HG02852 (cell line): ENCODE results near the gene CAB39.

Experiments
- ATAC-seq: cut with Tn5 transposase; IDR thresholded peaks from one replicate; pipeline ENCODE4 v1.9.1; 2021; ENCODE audit warnings: mild to moderate bottlenecking, moderate library complexity; ENCODE audit not compliant: unreplicated experiment

CAB39 gene

GRCh38 chr2:230811508-230811907 is 98.9 kb downstream of the CAB39 start:
- no peak for ATAC-seq

GRCh38 chr2:230812033-230812432 is 99.4 kb downstream of the CAB39 start:
- ATAC-seq = no peak

- no peak for ATAC-seq
Measured at GRCh38 chr2:230814616-230815015, 102.0 kb downstream of the CAB39 start.

DNA sequence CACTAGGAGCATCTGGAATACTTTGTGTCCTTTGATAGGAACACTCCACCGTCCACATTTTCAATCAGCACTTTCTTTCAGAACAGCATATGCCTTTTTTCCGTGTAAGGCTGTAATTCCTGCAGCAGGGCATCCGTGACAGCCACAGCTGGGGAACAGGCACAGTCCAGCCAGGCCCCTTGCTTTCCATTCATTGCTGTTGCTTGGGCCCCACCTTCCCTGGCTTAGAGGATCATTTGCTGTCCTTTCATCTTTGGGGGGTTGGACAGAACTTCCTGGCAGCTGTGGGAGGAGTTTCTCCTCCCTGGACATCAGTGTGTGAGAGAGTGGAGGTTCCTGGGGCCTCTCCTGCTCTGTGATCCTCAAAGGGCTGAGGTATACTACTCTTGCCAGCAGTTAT is 102.4 kb downstream of the CAB39 start:
- ATAC-seq = no peak

GRCh38 chr2:230816735-230817134 is 104.1 kb downstream of the CAB39 start:
- no peak for ATAC-seq

GRCh38 chr2:230819433-230819832 is 106.8 kb downstream of the CAB39 start:
- ATAC-seq = no peak

DNA sequence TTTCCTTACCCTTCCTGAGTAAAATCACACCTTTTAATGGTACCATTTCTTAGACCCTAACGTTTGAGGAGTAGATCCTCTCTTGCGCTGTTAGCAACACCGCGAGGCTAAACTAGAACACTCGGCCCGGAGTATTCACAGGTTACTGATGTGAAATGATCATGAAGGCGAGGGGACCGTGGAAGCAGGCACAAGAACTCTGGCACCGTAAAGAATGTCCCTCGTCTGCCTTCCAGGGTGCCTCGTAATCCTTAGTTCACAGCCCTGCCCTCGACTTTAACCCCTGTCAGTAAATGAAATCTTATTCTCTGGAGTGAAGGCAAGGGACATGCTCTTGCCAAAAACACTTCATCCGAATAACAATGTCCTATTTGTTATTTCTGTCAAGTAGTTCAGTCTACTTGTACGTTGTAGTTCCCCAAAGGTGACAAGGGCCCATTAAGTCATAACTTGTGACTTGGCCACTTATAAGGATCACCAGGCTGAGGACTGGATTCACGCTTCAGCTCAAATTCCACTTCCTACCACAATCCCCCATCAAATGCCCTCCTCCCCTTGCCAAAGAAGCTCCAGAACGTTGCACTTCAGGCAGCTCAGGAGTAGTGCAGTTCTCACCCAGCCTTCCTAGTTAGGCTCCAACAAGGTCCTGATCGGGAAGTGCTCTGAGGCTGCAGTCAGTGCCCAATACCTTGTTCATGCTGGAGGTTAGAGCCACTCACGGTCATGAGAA is 108.8 kb downstream of the CAB39 start:
- no peak for ATAC-seq

GRCh38 chr2:230821991-230822520 is 109.4 kb downstream of the CAB39 start:
- no peak for ATAC-seq

- ATAC-seq = no peak
Measured at GRCh38 chr2:230823264-230823964, 110.8 kb downstream of the CAB39 start.

DNA sequence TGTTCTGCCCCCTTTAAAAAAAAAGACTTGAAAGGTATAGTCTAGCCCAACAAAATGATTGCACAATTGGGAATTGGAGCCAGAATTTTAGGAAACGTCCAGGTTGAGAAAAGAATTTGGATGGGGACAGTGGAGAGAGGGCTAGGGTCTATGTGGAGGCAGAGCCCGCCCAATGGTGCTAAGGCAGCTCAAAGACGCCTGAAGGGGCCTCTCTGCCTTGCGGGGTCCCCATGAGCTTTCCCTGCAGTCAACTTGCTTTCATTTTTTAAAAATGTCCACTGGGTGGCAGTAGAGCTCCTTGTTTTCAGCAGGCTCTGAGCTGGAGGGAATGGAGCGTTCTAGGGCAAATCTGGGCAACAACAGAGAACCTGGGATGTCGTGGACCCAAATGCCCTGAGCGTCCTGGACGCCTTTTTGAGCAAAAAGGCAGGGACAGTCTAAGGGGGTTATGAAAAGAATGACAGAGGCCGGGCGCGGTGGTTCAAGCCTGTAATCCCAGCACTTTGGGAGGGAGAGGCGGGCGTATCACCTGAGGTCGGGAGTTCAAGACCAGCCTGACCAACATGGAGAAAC is 111.8 kb downstream of the CAB39 start:
- ATAC-seq = peak; percentile 59

DNA sequence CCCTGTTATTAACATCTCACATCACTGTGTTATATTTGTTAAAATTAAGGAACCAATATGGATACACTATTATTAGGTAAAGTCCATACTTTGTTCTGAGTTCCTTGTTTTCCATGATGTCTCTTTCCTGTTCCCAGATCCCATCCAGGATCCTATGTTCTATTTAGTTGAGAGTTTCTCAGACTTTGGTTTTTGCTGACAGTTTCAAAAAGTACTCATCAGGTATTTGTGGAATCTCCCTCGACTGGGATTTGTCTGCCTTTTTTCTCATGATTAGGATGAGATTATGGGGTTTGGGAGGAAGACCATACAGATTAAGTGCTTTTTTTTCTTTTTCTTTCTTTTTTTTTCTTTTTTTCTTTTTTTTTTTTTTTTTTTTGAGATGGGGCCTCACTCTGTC is 112.7 kb downstream of the CAB39 start:
- ATAC-seq = no peak

GRCh38 chr2:230827774-230828271 is 115.2 kb downstream of the CAB39 start:
- ATAC-seq = peak; percentile 19

DNA sequence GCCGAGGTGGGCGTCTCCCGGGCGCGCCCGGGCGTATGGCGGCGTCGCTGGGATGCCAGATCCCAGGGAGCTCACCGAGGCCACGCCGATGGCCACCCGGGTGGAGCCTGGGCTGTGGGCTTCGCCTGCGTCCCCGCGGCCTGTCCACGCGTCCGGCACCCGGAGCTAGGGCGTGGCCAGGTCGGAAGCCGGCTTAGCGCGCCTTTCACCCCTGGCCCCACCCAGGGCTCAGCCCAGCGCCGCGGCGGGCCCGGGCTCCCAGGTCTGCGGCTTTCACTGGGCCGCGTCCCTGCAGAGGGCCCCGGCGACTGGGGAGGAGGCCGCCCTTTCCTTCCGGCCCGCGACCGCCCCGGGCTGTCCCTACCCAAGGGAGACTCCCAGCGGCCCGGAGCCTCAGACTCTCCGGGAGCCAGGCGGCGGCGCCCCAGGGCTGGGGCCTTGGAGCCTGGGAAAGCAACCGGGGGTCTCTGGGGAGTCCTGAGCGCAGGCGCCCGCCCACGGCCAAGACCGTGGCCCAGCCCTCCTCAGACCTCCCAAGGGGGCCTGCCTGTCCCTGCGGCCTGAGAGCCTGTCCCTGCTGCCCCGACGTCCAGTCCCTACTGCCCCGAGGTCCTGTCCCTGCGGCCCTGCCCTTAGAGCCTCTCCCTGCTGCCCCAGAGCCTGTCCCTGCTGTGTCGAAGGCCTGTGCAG is 115.8 kb downstream of the CAB39 start:
- peak; percentile 44 for ATAC-seq

DNA sequence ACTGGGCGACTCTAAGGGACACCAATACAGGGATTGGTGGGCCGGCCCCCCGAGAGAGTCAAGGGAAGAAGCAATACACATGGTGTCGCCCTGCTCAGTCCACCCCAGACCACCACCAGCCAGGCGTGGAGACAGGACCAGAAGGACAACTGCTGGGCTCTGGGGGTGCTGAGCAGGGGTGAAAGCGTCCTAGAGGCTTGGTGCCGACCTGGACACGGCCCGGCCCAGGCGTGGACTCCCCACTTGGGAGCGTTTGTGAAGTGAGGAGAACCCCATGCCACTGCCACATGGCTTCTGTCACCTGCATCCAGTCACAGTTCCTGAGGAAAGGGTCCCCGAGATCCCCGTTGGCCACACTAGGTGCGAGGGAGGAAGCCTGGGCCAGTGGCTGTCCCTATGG is 116.7 kb downstream of the CAB39 start:
- no peak for ATAC-seq

DNA sequence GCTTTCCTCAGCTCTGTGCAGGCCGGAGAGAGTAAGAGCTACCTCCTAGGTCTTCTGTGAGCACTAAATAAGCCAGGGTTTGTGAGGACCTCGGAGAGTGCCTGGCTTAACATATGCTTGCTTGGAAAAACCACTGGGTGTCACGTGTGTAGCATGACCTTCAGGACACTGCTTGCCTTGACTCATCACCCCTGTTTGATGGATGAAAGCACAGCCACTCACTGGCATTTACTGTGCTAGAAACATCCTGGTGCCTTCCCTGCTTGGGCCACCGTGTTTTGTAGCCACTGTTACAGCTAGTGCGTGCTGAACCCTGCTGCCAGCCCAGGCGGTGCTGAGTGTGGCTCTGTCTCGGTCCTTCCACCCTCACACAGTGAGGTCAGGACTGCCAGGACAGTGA is 117.3 kb downstream of the CAB39 start:
- no peak for ATAC-seq

DNA sequence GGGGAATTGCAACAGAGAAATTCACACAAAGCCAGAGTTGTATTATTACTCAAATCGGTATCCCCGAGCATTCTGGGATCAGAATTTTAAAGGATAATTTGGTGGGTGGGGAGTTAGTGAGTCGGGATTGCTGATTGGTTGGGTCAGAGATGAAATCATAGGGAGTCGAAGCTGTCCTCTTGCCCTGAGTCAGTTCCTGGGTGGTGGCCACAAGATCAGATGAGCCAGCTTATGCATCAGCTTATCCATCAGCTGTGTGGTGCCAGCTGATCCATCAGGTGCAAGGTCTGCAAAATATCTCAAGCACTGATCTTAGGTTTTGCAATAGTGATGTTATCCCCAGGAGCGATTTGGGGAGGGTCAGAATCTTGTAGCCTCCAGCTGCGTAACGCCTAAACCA is 117.8 kb downstream of the CAB39 start:
- ATAC-seq = no peak

DNA sequence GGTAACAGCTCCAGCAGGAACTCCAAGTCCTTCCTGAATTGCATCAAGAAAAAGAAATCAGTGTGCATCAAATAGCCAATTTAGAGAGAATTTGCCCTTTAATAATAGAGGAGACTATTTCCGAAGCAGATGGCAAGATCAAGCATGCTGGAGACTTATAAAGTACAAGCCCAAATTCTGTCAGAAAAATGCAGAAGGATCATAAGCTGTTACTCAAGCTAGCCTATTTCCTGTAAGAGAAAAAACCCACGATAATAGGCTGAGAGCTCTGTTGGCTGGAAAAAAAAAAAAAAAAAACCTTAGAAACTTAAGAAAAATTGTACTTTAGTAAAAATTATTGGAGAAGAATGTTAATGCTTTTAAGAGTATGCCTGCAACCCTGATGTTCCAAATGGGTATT is 127.7 kb downstream of the CAB39 start:
- ATAC-seq = no peak

- ATAC-seq = no peak
Measured at GRCh38 chr2:230842473-230842872, 129.8 kb downstream of the CAB39 start.

DNA sequence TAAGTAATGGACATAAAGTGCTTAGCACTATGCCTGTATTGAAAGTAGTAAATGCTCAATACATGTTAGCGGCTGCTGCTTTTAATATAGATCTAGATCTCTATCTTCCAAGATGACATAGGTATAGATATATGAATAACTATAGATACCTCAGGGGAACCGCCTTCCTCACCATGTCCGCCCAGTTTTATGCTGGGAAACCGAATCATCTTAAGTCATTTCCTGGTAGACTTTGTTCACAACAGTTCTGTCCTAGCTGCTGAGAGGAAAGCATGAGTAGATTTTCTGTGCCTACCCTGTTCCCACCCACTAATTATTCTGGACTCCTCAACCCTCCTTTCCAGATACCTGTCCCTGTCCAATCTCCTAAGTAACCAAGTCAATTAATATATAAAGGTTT is 130.5 kb downstream of the CAB39 start:
- no peak for ATAC-seq

DNA sequence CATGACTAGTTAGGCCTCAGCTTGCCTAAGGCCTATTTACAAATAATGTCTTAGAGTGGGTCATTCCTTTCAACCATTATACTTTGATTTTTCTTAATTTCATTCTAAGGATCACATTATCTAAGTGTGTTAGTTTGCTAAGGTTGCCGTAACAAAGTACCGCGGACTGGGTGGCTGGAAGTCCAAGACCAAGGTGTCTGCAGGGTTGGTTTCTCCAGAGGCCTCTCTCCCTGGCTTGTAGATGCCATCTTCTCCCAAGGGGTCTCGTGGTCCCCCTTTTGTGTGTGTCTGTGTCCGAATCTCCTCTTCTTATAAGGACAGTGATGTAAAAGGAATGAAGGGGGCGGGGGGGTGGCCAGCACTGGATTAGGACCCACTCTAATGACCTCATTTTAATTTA is 133.7 kb downstream of the CAB39 start:
- ATAC-seq = no peak

- ATAC-seq = peak; percentile 97
Measured at GRCh38 chr2:230847883-230848388, 135.3 kb downstream of the CAB39 start.
